ENCODE results near the gene ABTB2.
A peak's percentile ranks its signal among the peaks of the same experiment; 100 is the strongest.

The ABTB2 gene

GRCh38 chr11:34341931-34342533, 15.8 kb downstream of the ABTB2 start:
- DNase-seq (ENCODE audit: low read depth), result no peak

GRCh38 chr11:34341096-34341495, 16.7 kb downstream of the ABTB2 start:
- no peak for DNase-seq (ENCODE audit: low read depth)

- no peak for DNase-seq (ENCODE audit: low read depth)
These were observed 17.2 kb downstream of the ABTB2 start for GRCh38 chr11:34340653-34341052.

GRCh38 chr11:34339149-34340064, 18.4 kb downstream of the ABTB2 start:
- no peak for DNase-seq (ENCODE audit: low read depth)

- DNase-seq (ENCODE audit: low read depth), result no peak
These were observed 20.8 kb downstream of the ABTB2 start for GRCh38 chr11:34337016-34337415.

- DNase-seq (ENCODE audit: low read depth), result no peak
These were observed 22.0 kb downstream of the ABTB2 start for GRCh38 chr11:34335801-34336200.

- DNase-seq (ENCODE audit: low read depth), result no peak
These were observed 22.5 kb downstream of the ABTB2 start for GRCh38 chr11:34335331-34335730.

- DNase-seq (ENCODE audit: low read depth), result no peak
These were observed 24.0 kb downstream of the ABTB2 start for GRCh38 chr11:34333787-34334186.

- no peak for DNase-seq (ENCODE audit: low read depth)
These were observed 25.3 kb downstream of the ABTB2 start for GRCh38 chr11:34332524-34332923.

- DNase-seq (ENCODE audit: low read depth), result no peak
These were observed 26.1 kb downstream of the ABTB2 start for GRCh38 chr11:34331736-34332135.

- peak; percentile 60 for DNase-seq (ENCODE audit: low read depth)
These were observed 26.5 kb downstream of the ABTB2 start for GRCh38 chr11:34331329-34331728.

GRCh38 chr11:34330653-34331052, 27.2 kb downstream of the ABTB2 start:
- no peak for DNase-seq (ENCODE audit: low read depth)

GRCh38 chr11:34329876-34330275, 27.9 kb downstream of the ABTB2 start:
- DNase-seq (ENCODE audit: low read depth), result no peak

GRCh38 chr11:34328632-34328910, 29.2 kb downstream of the ABTB2 start:
- no peak for DNase-seq (ENCODE audit: low read depth)

- no peak for DNase-seq (ENCODE audit: low read depth)
These were observed 29.8 kb downstream of the ABTB2 start for GRCh38 chr11:34327804-34328631.

- DNase-seq (ENCODE audit: low read depth), result no peak
These were observed 33.3 kb downstream of the ABTB2 start for GRCh38 chr11:34324466-34324865.

GRCh38 chr11:34323601-34324000, 34.2 kb downstream of the ABTB2 start:
- no peak for DNase-seq (ENCODE audit: low read depth)

- no peak for DNase-seq (ENCODE audit: low read depth)
These were observed 39.4 kb downstream of the ABTB2 start for GRCh38 chr11:34318111-34319037.

- DNase-seq (ENCODE audit: low read depth), result no peak
These were observed 40.1 kb downstream of the ABTB2 start for GRCh38 chr11:34317666-34318065.

- no peak for DNase-seq (ENCODE audit: low read depth)
These were observed 40.8 kb downstream of the ABTB2 start for GRCh38 chr11:34317036-34317360.

- DNase-seq (ENCODE audit: low read depth), result no peak
These were observed 41.3 kb downstream of the ABTB2 start for GRCh38 chr11:34316347-34317035.

Measured in fibroblast of the conjunctiva (primary cell).